Epithelial cell of proximal tubule (primary cell): ENCODE measurements around the gene PRPF38B. TPM values are rescaled to one million over a fixed set of nuclear protein-coding genes. Genes with fewer than 3 reads are reported as not detected.

ENCODE experiments used
- DNase-seq: peaks from one replicate; pipeline ENCODE4 v3.0.0-alpha.2; 2011; ENCODE audit warnings: low read depth
- H3K4me3 ChIP-seq: 2 replicates; pipeline ENCODE4 v1.5.1; 2011; ENCODE audit warnings: low read depth, mild to moderate bottlenecking, low read length
- CTCF ChIP-seq: conservative IDR thresholded peaks from 2 replicates; pipeline ENCODE4 v1.5.1; 2012; ENCODE audit warnings: low read depth, mild to moderate bottlenecking, low read length
- total RNA-seq: library from RNA; depleted of rRNA; stranded (reverse); fragments of >200 nt; gene quantifications from 2 replicates; pipeline ENCODE4 v1.2.3, GENCODE V29; 2015

Gene PRPF38B
- total RNA-seq, 1 donor from 2014 or later = 11.2 TPM

- DNase-seq = peak; percentile 31
- H3K4me3 ChIP-seq = no peak overlapping the region
- TF ChIP-seq CTCF = no peak
These were observed 27.7 kb downstream of the PRPF38B start for GRCh38 chr1:108719656-108720435.

GRCh38 chr1:108722292-108722691 is 30.2 kb downstream of the PRPF38B start:
- no peak for TF ChIP-seq CTCF
- H3K4me3 ChIP-seq = no peak overlapping the region
- no peak for DNase-seq

GRCh38 chr1:108725906-108726305 is 33.8 kb downstream of the PRPF38B start:
- H3K4me3 ChIP-seq = no peak overlapping the region
- DNase-seq = no peak
- TF ChIP-seq CTCF = no peak

GRCh38 chr1:108728327-108728923 is 36.3 kb downstream of the PRPF38B start:
- H3K4me3 ChIP-seq = no peak overlapping the region
- DNase-seq = no peak

GRCh38 chr1:108729481-108729880 is 37.4 kb downstream of the PRPF38B start:
- DNase-seq = no peak
- no peak for TF ChIP-seq CTCF
- no peak overlapping the region for H3K4me3 ChIP-seq

More at GRCh38 chr1:108728327-108728923, 36.3 kb downstream of the PRPF38B start:
- no peak for TF ChIP-seq CTCF

- no peak overlapping the region for H3K4me3 ChIP-seq
- DNase-seq = no peak
These were observed 40.3 kb downstream of the PRPF38B start for GRCh38 chr1:108732398-108732797.

More at GRCh38 chr1:108732398-108732797, 40.3 kb downstream of the PRPF38B start:
- TF ChIP-seq CTCF = no peak
